HepG2 (cell line): ENCODE data around the gene FAM131C. TPM values are rescaled to one million over a fixed set of nuclear protein-coding genes. Genes with fewer than 3 reads are reported as not detected.

Experiments
- BHLHE40 ChIP-seq: IDR thresholded peaks from 2 replicates; pipeline ENCODE4 v1.6.1; 2011; ENCODE audit warnings: low read length, improper control_type of control experiment
- HCFC1 ChIP-seq: fragments of 150-350 bp; IDR thresholded peaks from 2 replicates; pipeline ENCODE4 v1.6.1; 2014; ENCODE audit warnings: low read depth, low read length
- HOXA9 ChIP-seq: sonication (generic); formaldehyde crosslinking; IDR thresholded peaks from 2 replicates; pipeline ENCODE4 v1.8.1; 2022; ENCODE audit warnings: missing genetic modification reagents, mild to moderate bottlenecking, moderate library complexity, borderline replicate concordance
- NFKBIZ ChIP-seq: IDR thresholded peaks from 2 replicates; pipeline ENCODE4 v1.6.1; 2018; ENCODE audit warnings: missing genetic modification reagents, missing compliant biosample characterization
- PHF5A ChIP-seq: IDR thresholded peaks from one replicate; pipeline ENCODE4 v1.6.1; 2018; ENCODE audit warnings: low read depth, missing genetic modification reagents; ENCODE audit not compliant: unreplicated experiment
- RNF2 ChIP-seq: fragments of 450-650 bp; conservative IDR thresholded peaks from 2 replicates; pipeline ENCODE4 v1.6.1; 2016; ENCODE audit warnings: low read depth
- RXRB ChIP-seq: IDR thresholded peaks from 2 replicates; pipeline ENCODE4 v1.6.1; 2016; ENCODE audit warnings: borderline replicate concordance, missing genetic modification reagents, missing compliant biosample characterization
- TMF1 ChIP-seq: sonication (generic); formaldehyde crosslinking; IDR thresholded peaks from 2 replicates; pipeline ENCODE4 v1.8.1; 2022; ENCODE audit warnings: low read depth, missing genetic modification reagents
- ZC3H13 ChIP-seq: sonication (generic); formaldehyde crosslinking; IDR thresholded peaks from 2 replicates; pipeline ENCODE4 v1.8.1; 2023; ENCODE audit warnings: mild to moderate bottlenecking, missing genetic modification reagents, moderate library complexity
- ZNF253 ChIP-seq: sonication (generic); formaldehyde crosslinking; IDR thresholded peaks from 2 replicates; pipeline ENCODE4 v1.8.0; 2022; ENCODE audit warnings: mild to moderate bottlenecking, missing genetic modification reagents, borderline replicate concordance
- ZNF333 ChIP-seq: sonication (generic); formaldehyde crosslinking; IDR thresholded peaks from 2 replicates; pipeline ENCODE4 v1.4.0; 2020; ENCODE audit warnings: mild to moderate bottlenecking, missing genetic modification reagents, borderline replicate concordance
- polyA plus RNA-seq, 8 experiments: library from polyadenylated mRNA; depleted of rRNA in 3 of 8; stranded (reverse) in 7 of 8; unstranded in 1 of 8; fragments of >200 nt; fragmentation: Illumina TruSeq in 4 of 8; extraction: Trizol in 4 of 8; gene quantifications; 2 replicates each; pipeline versions ENCODE4 v1.2.1 to v1.2.3, GENCODE V29; 2011 to 2016; ENCODE audit warnings: low read depth in 4 of 8, missing spikeins in 1 of 8, mixed read lengths in 1 of 8; ENCODE audit not compliant: insufficient read depth in 1 of 8
- total RNA-seq, 5 experiments: library from RNA; depleted of rRNA; stranded (reverse); fragments of >200 nt; fragmentation: Illumina TruSeq; extraction: Trizol; gene quantifications; 2 replicates each; pipeline ENCODE4 v1.2.3, GENCODE V29; 2016; ENCODE audit warnings: low read depth in 1 of 5
- TF ChIP-seq, protein P1 (sequence below): sonication (generic); formaldehyde crosslinking; IDR thresholded peaks from 2 replicates; pipeline ENCODE4 v1.8.1; 2023; ENCODE audit warnings: missing genetic modification reagents, inconsistent platforms, borderline replicate concordance
- TF ChIP-seq, protein P2 (sequence below): IDR thresholded peaks from 2 replicates; pipeline ENCODE4 v1.6.1; 2012; ENCODE audit warnings: inconsistent platforms
- TF ChIP-seq, protein P3 (sequence below): sonication (generic); formaldehyde crosslinking; IDR thresholded peaks from 2 replicates; pipeline ENCODE4 v1.4.0; 2020; ENCODE audit warnings: missing genetic modification reagents
- TF ChIP-seq, protein P4 (sequence below): sonication (generic); formaldehyde crosslinking; IDR thresholded peaks from 2 replicates; pipeline ENCODE4 v1.4.0; 2020; ENCODE audit warnings: missing genetic modification reagents
- TF ChIP-seq, protein P5 (sequence below): sonication (generic); formaldehyde crosslinking; IDR thresholded peaks from 2 replicates; pipeline ENCODE4 v1.5.1; 2020; ENCODE audit warnings: missing genetic modification reagents, mild to moderate bottlenecking, borderline replicate concordance

FAM131C gene
- total and polyA plus RNA-seq, 2 of the 13 experiments (the other 11 are each of a cell fraction or from before 2014, with no cell fraction given), result 0.07 TPM; not detected in 1

DNA sequence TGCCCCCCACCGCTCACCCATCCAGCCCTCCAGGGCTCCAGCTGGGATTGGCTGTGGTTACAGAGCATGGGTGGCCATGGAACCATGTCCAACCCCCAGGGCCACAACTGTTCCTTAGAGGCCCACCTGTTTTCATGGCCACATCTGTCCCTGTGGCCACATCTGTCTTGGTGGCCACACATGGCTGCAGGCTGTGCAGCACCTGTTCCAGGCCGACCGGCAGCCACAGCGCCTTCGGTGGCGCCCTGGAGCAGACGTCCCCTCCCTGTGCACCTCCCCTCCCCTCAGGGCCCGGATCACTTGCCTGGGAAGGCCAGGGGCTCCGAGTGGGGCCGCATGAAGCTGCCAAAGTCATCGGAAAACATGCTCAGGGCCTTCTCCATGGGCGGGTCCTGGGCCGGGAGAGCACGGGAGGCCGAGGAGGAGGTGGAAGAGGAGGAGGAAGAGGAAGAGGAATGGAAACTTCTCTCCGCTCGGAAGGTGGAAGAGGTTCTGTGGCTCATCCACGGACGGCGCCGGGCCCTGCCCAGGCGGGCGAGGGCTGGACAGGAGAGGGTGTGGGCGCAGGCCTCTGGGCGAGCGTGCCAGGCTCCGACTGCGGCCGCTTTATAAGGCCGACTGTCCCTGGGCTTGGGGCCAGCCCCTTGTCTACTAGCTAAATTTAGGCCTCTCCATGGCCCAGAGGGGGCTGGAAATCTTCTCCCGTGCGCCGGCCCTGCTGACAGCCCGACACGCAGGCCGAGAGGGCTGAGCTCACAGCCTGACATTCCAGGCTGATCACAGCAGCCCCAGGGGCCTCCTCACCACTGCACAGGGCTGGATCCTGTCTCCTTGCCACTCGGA lies 55.8 kb downstream of the FAM131C start, which contains the start of gene HSPB7 (continued):
- no peak for TF ChIP-seq HOXA9 (CRISPR knock-in tag)
- no peak for TF ChIP-seq PHF5A (CRISPR knock-in tag)
- no peak for TF ChIP-seq ZC3H13 (CRISPR knock-in tag)
- TF ChIP-seq, protein P1, sequence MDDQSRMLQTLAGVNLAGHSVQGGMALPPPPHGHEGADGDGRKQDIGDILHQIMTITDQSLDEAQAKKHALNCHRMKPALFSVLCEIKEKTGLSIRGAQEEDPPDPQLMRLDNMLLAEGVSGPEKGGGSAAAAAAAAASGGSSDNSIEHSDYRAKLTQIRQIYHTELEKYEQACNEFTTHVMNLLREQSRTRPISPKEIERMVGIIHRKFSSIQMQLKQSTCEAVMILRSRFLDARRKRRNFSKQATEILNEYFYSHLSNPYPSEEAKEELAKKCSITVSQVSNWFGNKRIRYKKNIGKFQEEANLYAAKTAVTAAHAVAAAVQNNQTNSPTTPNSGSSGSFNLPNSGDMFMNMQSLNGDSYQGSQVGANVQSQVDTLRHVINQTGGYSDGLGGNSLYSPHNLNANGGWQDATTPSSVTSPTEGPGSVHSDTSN, result no peak
- no peak for TF ChIP-seq BHLHE40
- no peak for TF ChIP-seq NFKBIZ
- TF ChIP-seq, protein P2, sequence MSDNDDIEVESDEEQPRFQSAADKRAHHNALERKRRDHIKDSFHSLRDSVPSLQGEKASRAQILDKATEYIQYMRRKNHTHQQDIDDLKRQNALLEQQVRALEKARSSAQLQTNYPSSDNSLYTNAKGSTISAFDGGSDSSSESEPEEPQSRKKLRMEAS, result 0 out of 2 replicates have a peak, but pooled peaks have one; percentile 29
- TF ChIP-seq, protein P3, sequence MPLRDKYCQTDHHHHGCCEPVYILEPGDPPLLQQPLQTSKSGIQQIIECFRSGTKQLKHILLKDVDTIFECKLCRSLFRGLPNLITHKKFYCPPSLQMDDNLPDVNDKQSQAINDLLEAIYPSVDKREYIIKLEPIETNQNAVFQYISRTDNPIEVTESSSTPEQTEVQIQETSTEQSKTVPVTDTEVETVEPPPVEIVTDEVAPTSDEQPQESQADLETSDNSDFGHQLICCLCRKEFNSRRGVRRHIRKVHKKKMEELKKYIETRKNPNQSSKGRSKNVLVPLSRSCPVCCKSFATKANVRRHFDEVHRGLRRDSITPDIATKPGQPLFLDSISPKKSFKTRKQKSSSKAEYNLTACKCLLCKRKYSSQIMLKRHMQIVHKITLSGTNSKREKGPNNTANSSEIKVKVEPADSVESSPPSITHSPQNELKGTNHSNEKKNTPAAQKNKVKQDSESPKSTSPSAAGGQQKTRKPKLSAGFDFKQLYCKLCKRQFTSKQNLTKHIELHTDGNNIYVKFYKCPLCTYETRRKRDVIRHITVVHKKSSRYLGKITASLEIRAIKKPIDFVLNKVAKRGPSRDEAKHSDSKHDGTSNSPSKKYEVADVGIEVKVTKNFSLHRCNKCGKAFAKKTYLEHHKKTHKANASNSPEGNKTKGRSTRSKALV (CRISPR knock-in tag), result peak; percentile 78
- TF ChIP-seq TMF1 (CRISPR knock-in tag), result no peak
- no peak for TF ChIP-seq ZNF333 (CRISPR knock-in tag)
- TF ChIP-seq HCFC1, result no peak
- TF ChIP-seq RXRB (CRISPR knock-in tag), result no peak
- TF ChIP-seq RNF2, result no peak
- TF ChIP-seq, protein P4, sequence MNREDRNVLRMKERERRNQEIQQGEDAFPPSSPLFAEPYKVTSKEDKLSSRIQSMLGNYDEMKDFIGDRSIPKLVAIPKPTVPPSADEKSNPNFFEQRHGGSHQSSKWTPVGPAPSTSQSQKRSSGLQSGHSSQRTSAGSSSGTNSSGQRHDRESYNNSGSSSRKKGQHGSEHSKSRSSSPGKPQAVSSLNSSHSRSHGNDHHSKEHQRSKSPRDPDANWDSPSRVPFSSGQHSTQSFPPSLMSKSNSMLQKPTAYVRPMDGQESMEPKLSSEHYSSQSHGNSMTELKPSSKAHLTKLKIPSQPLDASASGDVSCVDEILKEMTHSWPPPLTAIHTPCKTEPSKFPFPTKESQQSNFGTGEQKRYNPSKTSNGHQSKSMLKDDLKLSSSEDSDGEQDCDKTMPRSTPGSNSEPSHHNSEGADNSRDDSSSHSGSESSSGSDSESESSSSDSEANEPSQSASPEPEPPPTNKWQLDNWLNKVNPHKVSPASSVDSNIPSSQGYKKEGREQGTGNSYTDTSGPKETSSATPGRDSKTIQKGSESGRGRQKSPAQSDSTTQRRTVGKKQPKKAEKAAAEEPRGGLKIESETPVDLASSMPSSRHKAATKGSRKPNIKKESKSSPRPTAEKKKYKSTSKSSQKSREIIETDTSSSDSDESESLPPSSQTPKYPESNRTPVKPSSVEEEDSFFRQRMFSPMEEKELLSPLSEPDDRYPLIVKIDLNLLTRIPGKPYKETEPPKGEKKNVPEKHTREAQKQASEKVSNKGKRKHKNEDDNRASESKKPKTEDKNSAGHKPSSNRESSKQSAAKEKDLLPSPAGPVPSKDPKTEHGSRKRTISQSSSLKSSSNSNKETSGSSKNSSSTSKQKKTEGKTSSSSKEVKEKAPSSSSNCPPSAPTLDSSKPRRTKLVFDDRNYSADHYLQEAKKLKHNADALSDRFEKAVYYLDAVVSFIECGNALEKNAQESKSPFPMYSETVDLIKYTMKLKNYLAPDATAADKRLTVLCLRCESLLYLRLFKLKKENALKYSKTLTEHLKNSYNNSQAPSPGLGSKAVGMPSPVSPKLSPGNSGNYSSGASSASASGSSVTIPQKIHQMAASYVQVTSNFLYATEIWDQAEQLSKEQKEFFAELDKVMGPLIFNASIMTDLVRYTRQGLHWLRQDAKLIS (CRISPR knock-in tag), result no peak
- TF ChIP-seq ZNF253 (CRISPR knock-in tag), result no peak
- TF ChIP-seq, protein P5, sequence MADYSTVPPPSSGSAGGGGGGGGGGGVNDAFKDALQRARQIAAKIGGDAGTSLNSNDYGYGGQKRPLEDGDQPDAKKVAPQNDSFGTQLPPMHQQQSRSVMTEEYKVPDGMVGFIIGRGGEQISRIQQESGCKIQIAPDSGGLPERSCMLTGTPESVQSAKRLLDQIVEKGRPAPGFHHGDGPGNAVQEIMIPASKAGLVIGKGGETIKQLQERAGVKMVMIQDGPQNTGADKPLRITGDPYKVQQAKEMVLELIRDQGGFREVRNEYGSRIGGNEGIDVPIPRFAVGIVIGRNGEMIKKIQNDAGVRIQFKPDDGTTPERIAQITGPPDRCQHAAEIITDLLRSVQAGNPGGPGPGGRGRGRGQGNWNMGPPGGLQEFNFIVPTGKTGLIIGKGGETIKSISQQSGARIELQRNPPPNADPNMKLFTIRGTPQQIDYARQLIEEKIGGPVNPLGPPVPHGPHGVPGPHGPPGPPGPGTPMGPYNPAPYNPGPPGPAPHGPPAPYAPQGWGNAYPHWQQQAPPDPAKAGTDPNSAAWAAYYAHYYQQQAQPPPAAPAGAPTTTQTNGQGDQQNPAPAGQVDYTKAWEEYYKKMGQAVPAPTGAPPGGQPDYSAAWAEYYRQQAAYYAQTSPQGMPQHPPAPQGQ (CRISPR knock-in tag), result no peak
